ENCODE measurements around the gene IL24.

DNA sequence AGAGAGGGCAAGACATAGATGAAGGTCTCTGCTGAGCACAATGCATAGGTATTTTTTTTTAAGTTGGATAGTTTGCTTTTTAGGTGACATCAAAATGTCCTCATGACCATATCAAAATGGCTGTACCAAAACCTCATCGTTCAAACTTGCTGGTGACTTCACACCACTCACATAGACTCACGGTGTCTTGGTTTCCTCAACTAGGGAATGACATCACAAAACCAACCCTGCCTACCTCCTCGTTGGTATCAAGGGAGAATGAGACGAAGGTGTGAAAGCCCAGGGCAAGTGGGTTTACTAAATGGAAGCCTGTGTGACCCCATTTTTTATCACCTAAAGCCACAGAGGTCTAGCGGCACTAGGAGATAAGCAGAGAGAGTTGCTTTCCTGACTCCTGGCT is 47.5 kb downstream of the IL24 start:
- TF ChIP-seq, protein P1, sequence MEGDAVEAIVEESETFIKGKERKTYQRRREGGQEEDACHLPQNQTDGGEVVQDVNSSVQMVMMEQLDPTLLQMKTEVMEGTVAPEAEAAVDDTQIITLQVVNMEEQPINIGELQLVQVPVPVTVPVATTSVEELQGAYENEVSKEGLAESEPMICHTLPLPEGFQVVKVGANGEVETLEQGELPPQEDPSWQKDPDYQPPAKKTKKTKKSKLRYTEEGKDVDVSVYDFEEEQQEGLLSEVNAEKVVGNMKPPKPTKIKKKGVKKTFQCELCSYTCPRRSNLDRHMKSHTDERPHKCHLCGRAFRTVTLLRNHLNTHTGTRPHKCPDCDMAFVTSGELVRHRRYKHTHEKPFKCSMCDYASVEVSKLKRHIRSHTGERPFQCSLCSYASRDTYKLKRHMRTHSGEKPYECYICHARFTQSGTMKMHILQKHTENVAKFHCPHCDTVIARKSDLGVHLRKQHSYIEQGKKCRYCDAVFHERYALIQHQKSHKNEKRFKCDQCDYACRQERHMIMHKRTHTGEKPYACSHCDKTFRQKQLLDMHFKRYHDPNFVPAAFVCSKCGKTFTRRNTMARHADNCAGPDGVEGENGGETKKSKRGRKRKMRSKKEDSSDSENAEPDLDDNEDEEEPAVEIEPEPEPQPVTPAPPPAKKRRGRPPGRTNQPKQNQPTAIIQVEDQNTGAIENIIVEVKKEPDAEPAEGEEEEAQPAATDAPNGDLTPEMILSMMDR (IDR thresholded peaks at IDR 0.05; ENCODE audit: low read depth, low read length, poor library complexity, severe bottlenecking), result no peak
- no peak for TF ChIP-seq EZH2phosphoT487 (IDR thresholded peaks at IDR 0.05; ENCODE audit: borderline replicate concordance, low read length)

All from DOHH2 (cell line).